HG03565 (cell line): ENCODE results near the gene GRAP.

Experiments used
- ATAC-seq: cut with Tn5 transposase; IDR thresholded peaks from one replicate; pipeline ENCODE4 v1.9.1; 2021; ENCODE audit warnings: mild to moderate bottlenecking, moderate library complexity; ENCODE audit not compliant: unreplicated experiment

Gene GRAP

GRCh38 chr17:19019041-19019941 lies 27.5 kb downstream of the GRAP start:
- no peak for ATAC-seq

GRCh38 chr17:19018600-19018950 lies 28.2 kb downstream of the GRAP start:
- ATAC-seq, result no peak

GRCh38 chr17:19017804-19018599 lies 28.8 kb downstream of the GRAP start:
- ATAC-seq, result no peak

- ATAC-seq, result no peak
These were observed 29.4 kb downstream of the GRAP start for GRCh38 chr17:19017401-19017800.

- ATAC-seq, result no peak
These were observed 29.9 kb downstream of the GRAP start for GRCh38 chr17:19016881-19017280.

GRCh38 chr17:19016297-19016696 lies 30.5 kb downstream of the GRAP start:
- no peak for ATAC-seq

GRCh38 chr17:19015428-19015827 lies 31.3 kb downstream of the GRAP start:
- no peak for ATAC-seq

GRCh38 chr17:19014628-19015215 lies 32.0 kb downstream of the GRAP start:
- ATAC-seq, result no peak

GRCh38 chr17:19013806-19014627 lies 32.7 kb downstream of the GRAP start:
- ATAC-seq, result no peak

- ATAC-seq, result no peak
These were observed 33.5 kb downstream of the GRAP start for GRCh38 chr17:19013226-19013625.

GRCh38 chr17:19012171-19013080 lies 34.3 kb downstream of the GRAP start:
- no peak for ATAC-seq

- no peak for ATAC-seq
These were observed 35.2 kb downstream of the GRAP start for GRCh38 chr17:19011581-19011980.

GRCh38 chr17:19010729-19011505 lies 35.8 kb downstream of the GRAP start:
- no peak for ATAC-seq

GRCh38 chr17:19009970-19010369 lies 36.8 kb downstream of the GRAP start:
- no peak for ATAC-seq

GRCh38 chr17:19006698-19007097 lies 40.1 kb downstream of the GRAP start:
- ATAC-seq, result no peak

GRCh38 chr17:19005789-19006430 lies 40.8 kb downstream of the GRAP start:
- ATAC-seq, result no peak

- no peak for ATAC-seq
These were observed 41.5 kb downstream of the GRAP start for GRCh38 chr17:19005137-19005773.
